HuH-7.5 (cell line): Measurements from ENCODE around the gene ASAP2.

ENCODE experiments used
- DNase-seq: peaks from one replicate; pipeline ENCODE4 v3.0.0; 2011; ENCODE audit warnings: low spot score

ASAP2 gene

DNA sequence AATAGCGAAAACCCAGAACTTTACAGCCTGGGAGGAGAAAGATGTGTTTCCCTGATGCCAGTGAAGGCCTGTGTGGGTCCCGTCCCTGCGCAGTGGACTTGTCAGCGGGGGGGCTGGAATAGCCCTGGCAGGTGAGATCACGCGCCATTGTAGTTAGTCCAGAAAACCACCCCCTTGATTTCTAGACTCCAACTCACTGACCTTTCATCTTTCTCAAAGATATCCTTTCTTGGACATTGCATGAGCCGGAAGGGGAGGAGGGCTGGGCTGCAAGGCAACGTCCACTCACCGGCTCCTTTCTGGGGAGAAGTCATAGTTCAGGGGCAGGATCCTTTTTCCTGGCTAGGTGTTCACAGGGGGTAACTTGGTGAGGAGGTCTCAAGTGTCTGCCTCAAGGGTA is 22.3 kb upstream of the ASAP2 start:
- DNase-seq = no peak

DNA sequence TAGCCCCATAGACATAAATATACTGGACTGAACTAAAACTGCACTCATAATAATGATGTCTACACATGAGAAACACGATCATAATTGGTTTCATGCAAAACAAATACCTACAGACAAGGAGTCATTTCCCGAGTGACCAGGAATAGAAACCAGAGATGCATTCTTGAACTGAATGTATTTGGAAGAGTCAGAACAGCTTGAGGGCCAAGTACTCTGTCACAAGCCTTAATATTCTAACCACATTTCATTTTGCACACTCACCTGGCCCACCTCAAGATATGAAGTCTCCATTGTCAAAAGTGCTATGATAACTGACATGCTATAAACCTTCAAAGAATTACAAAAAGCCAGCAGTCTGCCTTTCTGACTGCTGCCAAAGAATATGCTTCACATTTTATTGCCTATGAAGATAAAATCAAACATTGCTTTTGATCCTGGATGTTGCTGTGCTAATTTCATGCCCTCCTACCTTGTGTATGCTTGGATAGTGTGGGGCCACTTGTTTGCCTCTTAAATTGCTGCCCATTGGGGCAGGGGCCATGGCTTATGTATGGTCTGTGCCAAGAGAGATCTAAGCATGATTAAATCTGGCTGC is 18.9 kb upstream of the ASAP2 start:
- DNase-seq = no peak

GRCh38 chr2:9188823-9189222 is 17.8 kb upstream of the ASAP2 start:
- DNase-seq = no peak

DNA sequence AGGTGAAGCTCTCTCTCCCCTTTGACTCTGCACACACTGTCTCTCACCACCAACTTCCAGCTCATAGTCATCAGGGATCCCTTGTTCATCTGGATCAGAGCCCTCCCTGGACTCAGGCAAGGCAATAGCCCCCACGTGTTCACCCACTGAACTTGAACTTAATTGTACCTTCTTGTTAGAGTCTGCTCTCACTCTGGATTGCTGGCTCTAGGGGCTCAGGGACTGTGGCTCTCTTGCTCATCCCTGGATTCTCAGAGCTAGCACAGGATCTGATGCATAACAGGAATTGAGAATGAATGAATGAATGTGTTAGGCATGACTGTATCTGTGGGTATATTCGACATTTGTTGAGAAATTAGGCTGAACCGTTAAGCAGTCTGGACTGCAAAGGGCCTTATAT is 16.7 kb upstream of the ASAP2 start:
- no peak for DNase-seq

DNA sequence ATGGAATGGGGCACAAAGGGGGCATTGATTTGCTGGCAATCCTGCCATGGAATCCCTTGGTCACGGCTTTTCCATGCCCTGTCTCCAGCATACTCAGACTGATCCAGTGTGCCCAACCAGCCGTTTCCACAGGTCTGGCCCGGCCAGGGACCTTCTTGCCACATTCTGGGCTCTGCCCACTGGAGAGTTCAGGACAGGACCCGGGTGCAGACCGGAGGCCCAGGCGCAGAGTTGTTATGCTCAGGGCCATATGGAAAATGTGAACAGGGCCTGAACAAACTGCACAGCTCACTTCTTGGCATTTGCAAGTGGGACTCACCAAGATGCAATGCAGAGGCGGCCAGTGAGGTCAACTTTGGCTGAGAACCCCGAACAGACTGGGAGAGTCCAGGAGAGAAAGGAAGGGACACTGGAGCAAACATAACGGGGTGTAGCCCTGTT is 15.6 kb upstream of the ASAP2 start:
- no peak for DNase-seq

DNA sequence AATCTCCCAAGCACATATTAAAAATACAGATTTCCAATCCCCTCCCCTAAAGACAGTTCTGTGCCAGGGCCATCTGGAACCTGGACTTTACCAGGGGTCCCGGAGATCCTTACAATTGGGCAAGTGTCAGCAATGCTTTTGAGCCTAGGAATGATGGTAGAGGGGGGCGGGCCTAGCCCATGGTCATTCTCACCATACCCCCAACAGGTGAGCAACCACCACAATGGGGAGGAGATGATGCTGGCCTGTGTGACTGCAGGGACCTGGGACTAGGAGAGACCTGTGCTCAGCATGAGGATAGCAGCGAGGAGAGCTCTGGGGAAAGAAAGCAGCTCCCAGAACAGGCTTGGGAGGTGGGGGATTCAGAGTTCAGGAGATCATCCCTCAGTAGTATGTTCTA is 13.9 kb upstream of the ASAP2 start:
- no peak for DNase-seq

DNA sequence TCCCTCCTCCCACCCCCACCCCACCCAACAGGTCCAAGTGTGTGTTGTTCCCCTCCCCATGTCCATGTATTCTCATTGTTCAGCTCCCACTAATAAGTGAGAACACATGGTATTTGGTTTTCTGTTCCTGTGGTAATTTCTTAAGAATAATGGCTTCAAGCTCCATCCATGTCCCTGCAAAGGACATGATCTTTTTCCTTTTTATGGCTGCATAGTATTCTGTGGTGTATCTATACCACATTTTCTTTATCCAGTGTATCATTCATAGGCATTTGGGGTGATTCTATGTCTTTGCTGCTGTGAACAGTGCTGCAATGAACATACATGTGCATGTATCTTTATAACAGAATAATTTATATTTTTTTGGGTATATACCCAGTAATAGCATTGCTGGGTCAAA is 12.3 kb upstream of the ASAP2 start:
- DNase-seq = no peak

- no peak for DNase-seq
These were observed 10.0 kb upstream of the ASAP2 start for GRCh38 chr2:9196637-9197036.

GRCh38 chr2:9197916-9198315 is 8.7 kb upstream of the ASAP2 start:
- no peak for DNase-seq

DNA sequence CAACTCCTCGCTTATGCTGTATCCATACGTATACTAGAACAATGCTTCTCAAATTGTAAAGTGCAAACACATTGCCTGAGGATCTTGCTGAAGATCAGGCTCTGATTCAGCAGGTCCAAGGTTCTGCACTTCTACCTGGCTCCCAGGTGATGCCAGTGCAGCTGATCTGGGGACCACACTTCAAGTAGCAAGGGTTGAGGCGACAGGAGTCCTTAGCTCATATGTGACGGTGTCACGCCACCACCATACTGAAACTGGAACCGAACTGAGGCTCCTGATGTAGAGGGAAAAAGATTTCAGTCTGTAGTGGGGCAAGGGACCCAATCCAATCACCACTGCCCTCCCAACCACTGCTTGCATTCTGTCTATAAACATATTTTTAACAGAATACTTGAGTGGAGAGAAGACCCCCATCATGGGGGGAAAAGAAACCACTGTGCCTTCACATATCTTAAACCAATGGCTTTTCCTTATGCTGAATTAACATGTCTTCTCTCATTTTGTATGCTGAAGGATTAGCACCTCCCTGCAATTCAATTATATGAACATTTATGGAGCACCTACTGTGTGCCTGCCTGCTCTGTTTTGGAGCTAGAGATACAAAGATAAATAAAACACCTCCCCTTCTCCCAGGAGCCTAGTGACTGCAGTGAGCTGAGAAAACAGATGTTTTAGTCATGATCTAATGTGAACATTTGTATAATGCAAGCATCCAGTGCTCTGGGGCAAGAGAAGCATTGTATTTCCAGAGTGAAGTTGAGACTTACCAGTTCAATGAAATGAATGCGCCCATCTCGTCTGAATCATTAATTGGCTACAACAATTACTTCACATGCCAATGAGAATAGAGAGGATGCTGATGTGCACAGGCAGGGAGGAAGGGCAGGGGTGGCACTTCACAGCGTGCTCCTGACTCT is 6.6 kb upstream of the ASAP2 start:
- no peak for DNase-seq

DNA sequence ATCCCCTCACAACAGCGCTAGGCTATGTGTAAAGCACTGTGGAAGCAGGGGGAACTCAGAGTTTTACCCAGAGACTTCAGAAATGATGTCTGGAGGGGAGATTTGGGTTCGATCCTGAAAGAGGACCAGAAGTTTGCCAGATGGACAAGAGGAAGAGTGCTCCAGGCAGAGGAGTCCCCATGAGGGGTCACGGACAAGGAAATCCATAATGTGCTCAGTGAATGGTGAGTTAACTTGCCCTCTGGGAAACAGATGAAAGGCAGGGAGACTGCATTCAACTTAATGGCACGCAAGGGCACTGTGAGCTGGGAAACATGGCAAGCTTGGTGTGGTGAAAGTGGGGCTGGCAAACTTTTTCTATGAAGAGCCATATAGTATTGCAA is 6.0 kb upstream of the ASAP2 start:
- no peak for DNase-seq

GRCh38 chr2:9201185-9201891 is 5.3 kb upstream of the ASAP2 start:
- no peak for DNase-seq

- no peak for DNase-seq
These were observed 3.6 kb upstream of the ASAP2 start for GRCh38 chr2:9203006-9203405.

DNA sequence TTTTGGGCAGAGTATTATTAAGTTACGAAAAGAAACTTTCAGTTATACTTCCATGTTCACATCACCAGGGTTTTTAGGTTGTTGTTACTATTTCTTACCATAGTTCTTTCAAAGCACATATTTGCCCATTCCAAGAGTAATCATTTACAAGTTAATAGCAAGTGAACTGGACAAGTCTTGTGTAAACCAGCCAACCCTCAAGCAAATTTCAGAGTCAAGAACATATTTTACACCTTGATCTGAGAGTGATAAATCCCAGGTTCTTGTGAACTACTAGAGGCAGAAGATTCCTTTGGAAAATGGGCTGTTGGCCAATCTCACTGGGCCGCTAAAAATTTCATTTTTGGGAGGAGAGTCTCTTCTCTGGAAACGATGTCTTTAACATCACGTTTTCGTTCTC is 2.7 kb upstream of the ASAP2 start:
- DNase-seq = no peak

GRCh38 chr2:9204939-9205338 is 1.7 kb upstream of the ASAP2 start:
- DNase-seq = peak; percentile 36

- DNase-seq = no peak
These were observed 1.1 kb upstream of the ASAP2 start for GRCh38 chr2:9205486-9205885.

GRCh38 chr2:9206991-9207640 is 504 bp downstream of the ASAP2 start:
- DNase-seq = peak; percentile 46

GRCh38 chr2:9207641-9208311 is 1.2 kb downstream of the ASAP2 start:
- DNase-seq = peak; percentile 36

- DNase-seq = no peak
These were observed 2.3 kb downstream of the ASAP2 start for GRCh38 chr2:9208875-9209274.

DNA sequence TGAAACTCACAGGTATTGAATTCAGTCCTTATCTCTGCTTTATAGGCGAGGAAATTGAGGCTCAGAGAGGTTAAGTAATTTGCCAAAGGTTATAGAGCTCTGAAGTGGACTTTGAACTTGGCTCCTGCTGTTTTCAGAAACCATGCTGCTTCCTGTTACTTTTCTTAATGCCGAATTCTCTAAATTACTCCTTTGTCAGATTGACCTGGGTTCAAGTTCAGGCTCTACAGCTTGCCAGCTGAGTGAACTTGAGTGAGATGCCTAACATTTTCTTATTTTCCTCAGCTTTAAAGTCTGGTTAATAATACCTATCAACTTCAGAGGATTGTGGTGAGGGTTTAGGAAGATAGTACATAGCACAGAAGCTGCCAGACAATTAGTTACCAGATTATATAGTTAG is 3.4 kb downstream of the ASAP2 start:
- DNase-seq = no peak

DNA sequence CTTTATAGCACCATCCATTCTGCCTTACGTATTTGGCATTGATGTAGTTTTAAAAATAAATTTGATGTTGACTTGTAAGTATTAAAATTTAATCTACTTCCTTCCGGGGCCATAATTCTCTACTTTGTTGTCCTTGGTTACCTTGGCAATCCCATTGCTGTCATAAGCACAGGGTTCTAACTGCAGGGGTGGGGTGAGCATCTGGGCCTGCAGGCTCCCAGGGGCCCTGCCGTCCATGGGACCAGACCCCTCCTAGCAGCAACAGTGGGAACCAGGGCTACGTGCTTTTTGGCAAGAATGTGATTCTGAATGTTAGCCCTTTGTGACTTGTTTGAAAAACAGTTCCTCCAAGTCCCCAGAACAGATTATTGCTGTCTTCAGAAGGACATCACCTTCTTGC is 4.9 kb downstream of the ASAP2 start:
- no peak for DNase-seq

- DNase-seq = no peak
These were observed 5.5 kb downstream of the ASAP2 start for GRCh38 chr2:9212010-9212635.
